Activated CD4-positive, alpha-beta T cell treated with anti-CD3 and anti-CD28 coated beads for 36 hours (primary cell): ENCODE data around the gene NFATC1. TPM values are rescaled to one million over a fixed set of nuclear protein-coding genes. Genes with fewer than 3 reads are reported as not detected.
A peak's percentile ranks its signal among the peaks of the same experiment; 100 is the strongest.

Source experiments
- ATAC-seq: fragments of 200-7000 bp; cut with Tn5 transposase; one replicate; pipeline ENCODE4 v1.10.0; 2021; ENCODE audit warnings: mild to moderate bottlenecking, moderate library complexity
- CTCF ChIA-PET: fragments of 350-600 bp; sonication (Branson Sonifier 250); formaldehyde crosslinking; loops from one replicate; lab custom pipeline; 2021; ENCODE audit warnings: antibody characterized with exemption; lab: Charles Lee
- POLR2A ChIA-PET: fragments of 350-600 bp; sonication (Branson Sonifier 250); formaldehyde crosslinking; loops from one replicate; lab custom pipeline; 2021; ENCODE audit warnings: antibody characterized with exemption, inconsistent platforms; lab: Charles Lee
- DNase-seq: peaks from one replicate; pipeline ENCODE4 v3.0.0-alpha.2; 2020
- H3K27ac Mint-ChIP-seq: one replicate; pipeline ENCODE4 v1.8.0; 2021; ENCODE audit warnings: mixed read lengths
- H3K27me3 Mint-ChIP-seq: one replicate; pipeline ENCODE4 v1.8.0; 2021; ENCODE audit warnings: mixed read lengths
- H3K36me3 Mint-ChIP-seq: one replicate; pipeline ENCODE4 v1.8.0; 2021; ENCODE audit warnings: low read depth, mixed read lengths
- H3K4me1 Mint-ChIP-seq: one replicate; pipeline ENCODE4 v1.8.0; 2021; ENCODE audit warnings: mixed read lengths
- H3K4me3 Mint-ChIP-seq: one replicate; pipeline ENCODE4 v1.8.0; 2021; ENCODE audit warnings: mild to moderate bottlenecking, moderate library complexity, mixed read lengths
- H3K9me3 Mint-ChIP-seq: one replicate; pipeline ENCODE4 v1.8.0; 2021; ENCODE audit warnings: low read depth, mixed read lengths
- intact Hi-C, 2 experiments: fragments of 100-400 bp; cut with DNase I in 1 of 2; cut with micrococcal nuclease in 1 of 2; formaldehyde crosslinking; loops; one replicate each; pipeline versions ENCODE4 v1.14.2 to v1.15.1; 2022 to 2024; cut with DNase I, micrococcal nuclease
- total RNA-seq, 2 experiments: library from RNA; stranded (reverse); gene quantifications; one replicate each; pipeline ENCODE4 v1.2.3, GENCODE V29; 2021

NFATC1 gene
- total RNA-seq, 2 experiments from 2014 or later = 96.0 to 104 TPM

GRCh38 chr18:79400091-79400590 lies 4.4 kb downstream of the NFATC1 start:
- no peaks in the 10 kb centered on the region for H3K27me3 Mint-ChIP-seq
- CTCF ChIA-PET = no interaction called here
- peaks cover 54% of the 10 kb centered on the region for H3K36me3 Mint-ChIP-seq
- ATAC-seq = no peak
- intact Hi-C loops = loop anchor here in 1 of 2 experiments (5.0 kb wide), 1 partner anchor 552 kb away; the partner anchor contains the start of gene SLC66A2
- peaks cover 45% of the 10 kb centered on the region for H3K4me1 Mint-ChIP-seq
- POLR2A ChIA-PET = interaction anchor here (0.5 to 1.8 kb wide), 3 partner anchors 22 to 585 kb away, joined by 3 to 13 read pairs (median 5); no protein-coding TSS in a partner anchor
- H3K4me3 Mint-ChIP-seq = peak overlapping the region; percentile 83
- no peak overlapping the region for H3K27ac Mint-ChIP-seq
- H3K9me3 Mint-ChIP-seq = no peaks in the 10 kb centered on the region
- DNase-seq = peak; percentile 86

DNA sequence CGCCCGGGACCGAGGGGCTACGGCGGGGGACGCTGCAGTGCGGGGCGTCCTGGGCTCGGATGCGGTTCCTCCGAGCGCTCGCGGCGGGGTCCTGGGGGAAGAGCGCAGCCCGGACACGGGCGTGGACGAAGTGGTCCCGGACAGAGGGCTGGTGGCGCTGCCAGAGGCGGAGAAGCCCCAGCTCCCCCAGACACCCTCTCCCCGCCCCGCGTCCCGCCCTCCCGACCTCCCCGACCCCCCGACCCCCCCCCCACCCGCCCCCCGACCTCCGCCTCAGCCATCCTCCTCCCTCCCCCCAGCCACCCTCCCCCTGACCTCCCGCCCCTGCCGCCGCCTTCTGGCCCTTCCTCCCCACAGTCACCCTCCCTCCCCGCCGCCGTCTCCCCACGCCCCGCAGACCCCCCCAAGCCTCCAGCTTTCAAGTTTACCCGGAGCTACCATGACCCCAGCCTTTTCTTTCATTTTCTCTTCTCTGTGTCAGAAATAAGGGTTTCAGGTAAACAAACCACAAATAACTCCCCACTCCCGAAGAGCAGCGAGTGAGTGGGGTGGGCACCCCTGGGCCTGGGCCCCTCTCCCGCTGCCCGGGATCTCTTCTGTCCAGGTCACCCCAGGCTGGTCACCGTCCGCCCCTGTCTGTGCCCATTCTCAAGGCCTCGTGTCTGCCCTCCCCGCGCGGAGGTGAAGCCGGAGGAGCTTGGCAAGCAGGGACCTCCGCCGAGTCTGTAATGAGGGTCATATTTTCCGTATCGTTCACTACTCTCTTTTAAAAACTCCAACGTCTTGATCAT lies 5.1 kb downstream of the NFATC1 start:
- ChIA-PET CTCF (interaction anchor here (0.6 kb wide), 1 partner anchor 68 kb away, joined by 3 read pairs; no protein-coding TSS in a partner anchor), POLR2A (interaction anchor here (0.5 to 1.8 kb wide), 4 partner anchors 22 to 584 kb away, joined by 3 to 13 read pairs (median 4); no protein-coding TSS in a partner anchor)
- Mint-ChIP-seq H3K27me3 (no peaks in the 10 kb centered on the region), H3K36me3 (peaks cover 58% of the 10 kb centered on the region), H3K9me3 (no peaks in the 10 kb centered on the region), H3K4me1 (peaks cover 51% of the 10 kb centered on the region), H3K4me3 (peak overlapping the region; percentile 83), H3K27ac (peak overlapping the region; percentile 90)
- peak; percentile 74 for DNase-seq
- ATAC-seq = peak; percentile 3
- intact Hi-C loops = loop anchor here in 1 of 2 experiments (5.0 kb wide), 1 partner anchor 552 kb away; the partner anchor contains the start of gene SLC66A2

DNA sequence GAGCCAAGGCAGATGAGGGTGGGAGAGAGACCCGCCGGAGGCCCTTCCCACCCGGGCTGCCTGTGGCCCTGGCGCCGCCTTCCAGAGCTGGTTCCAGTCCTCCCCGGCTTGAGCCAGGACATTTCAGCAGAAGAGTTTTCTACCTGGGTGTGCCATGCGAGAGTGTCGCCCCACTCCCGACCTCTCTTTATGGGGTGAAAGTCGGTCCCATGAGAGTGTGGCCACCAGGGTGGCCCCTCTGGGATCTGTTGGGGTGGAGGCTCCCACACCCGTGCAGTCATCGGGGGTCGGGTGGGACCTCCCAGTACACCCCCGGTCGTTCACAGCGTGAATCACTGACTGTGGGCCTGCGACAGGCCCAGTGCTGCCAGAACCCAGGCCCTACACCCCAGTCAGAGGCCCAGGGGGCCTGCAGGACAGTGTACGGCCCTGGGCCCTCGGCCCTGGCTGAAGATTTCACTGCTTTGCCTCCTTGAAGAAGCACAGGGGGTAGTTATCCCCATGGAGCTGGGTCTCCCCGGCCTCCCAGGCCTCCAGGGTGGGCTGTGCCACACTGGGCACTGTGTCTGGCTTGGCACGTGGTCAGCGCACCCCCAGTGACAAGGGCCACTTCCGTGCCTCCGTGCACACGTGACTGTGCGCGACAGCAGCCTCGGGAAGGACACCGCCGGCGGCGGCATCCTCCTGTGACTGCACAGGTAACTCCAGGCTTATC lies 5.9 kb downstream of the NFATC1 start:
- ATAC-seq (no peak), DNase-seq (peak; percentile 30)
- CTCF ChIA-PET = no interaction called here
- POLR2A ChIA-PET = interaction anchor here (0.7 to 1.8 kb wide), 3 partner anchors 9 to 281 kb away, joined by 3 to 13 read pairs (median 5); no protein-coding TSS in a partner anchor
- Mint-ChIP-seq H3K4me1 (peaks cover 58% of the 10 kb centered on the region), H3K36me3 (peaks cover 66% of the 10 kb centered on the region), H3K9me3 (no peaks in the 10 kb centered on the region), H3K4me3 (peak overlapping the region; percentile 83), H3K27me3 (no peaks in the 10 kb centered on the region), H3K27ac (peak overlapping the region; percentile 90)
- intact Hi-C loops = loop anchor here in 1 of 2 experiments (5.0 kb wide), 1 partner anchor 551 kb away; the partner anchor contains the start of gene SLC66A2

DNA sequence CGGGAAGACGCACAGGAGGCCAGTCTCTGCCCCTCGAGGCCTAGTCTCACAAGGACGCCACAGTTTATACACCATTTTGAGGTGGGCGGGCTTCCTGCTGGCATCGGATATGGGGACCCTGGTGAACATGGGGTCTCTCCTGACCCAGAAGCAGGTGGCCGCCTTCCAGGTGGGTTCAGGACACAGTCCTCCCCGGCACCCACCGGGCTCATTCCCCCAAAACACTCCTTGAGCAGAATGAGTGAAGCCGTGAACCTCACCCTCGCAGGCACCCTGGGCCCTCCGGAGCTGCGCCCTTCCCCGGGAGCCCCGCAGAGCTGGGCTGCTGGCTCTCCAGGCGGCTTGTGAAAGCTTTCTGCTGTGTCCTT lies 6.5 kb downstream of the NFATC1 start:
- Mint-ChIP-seq H3K9me3 (no peaks in the 10 kb centered on the region), H3K27me3 (no peaks in the 10 kb centered on the region), H3K4me3 (peak overlapping the region; percentile 83), H3K4me1 (peaks cover 63% of the 10 kb centered on the region), H3K27ac (peak overlapping the region; percentile 90), H3K36me3 (peaks cover 72% of the 10 kb centered on the region)
- no peak for ATAC-seq
- CTCF ChIA-PET = no interaction called here
- POLR2A ChIA-PET = interaction anchor here (0.6 to 1.4 kb wide), 4 partner anchors 9 to 396 kb away, joined by 3 to 5 read pairs (median 4); partner anchors contain the start of gene KCNG2
- DNase-seq = no peak
- intact Hi-C loops = loop anchor here in 1 of 2 experiments (5.0 kb wide), 1 partner anchor 550 kb away; the partner anchor contains the start of gene SLC66A2

GRCh38 chr18:79402977-79403722 lies 7.4 kb downstream of the NFATC1 start:
- Mint-ChIP-seq H3K4me1 (peaks cover 66% of the 10 kb centered on the region), H3K36me3 (peaks cover 71% of the 10 kb centered on the region), H3K27me3 (no peaks in the 10 kb centered on the region), H3K27ac (peak overlapping the region; percentile 96), H3K9me3 (no peaks in the 10 kb centered on the region), H3K4me3 (peak overlapping the region; percentile 83)
- POLR2A ChIA-PET = interaction anchor here (0.6 to 1.4 kb wide), 6 partner anchors 8 to 395 kb away, joined by 3 to 5 read pairs (median 4); partner anchors contain the start of gene KCNG2
- intact Hi-C loops = loop anchor here in 1 of 2 experiments (5.0 kb wide), 1 partner anchor 549 kb away; the partner anchor contains the start of gene SLC66A2
- peak; percentile 45 for DNase-seq
- CTCF ChIA-PET = interaction anchor here (0.8 to 4.0 kb wide), 6 partner anchors 11 to 120 kb away, joined by 3 to 18 read pairs (median 3); no protein-coding TSS in a partner anchor
- no peak for ATAC-seq

DNA sequence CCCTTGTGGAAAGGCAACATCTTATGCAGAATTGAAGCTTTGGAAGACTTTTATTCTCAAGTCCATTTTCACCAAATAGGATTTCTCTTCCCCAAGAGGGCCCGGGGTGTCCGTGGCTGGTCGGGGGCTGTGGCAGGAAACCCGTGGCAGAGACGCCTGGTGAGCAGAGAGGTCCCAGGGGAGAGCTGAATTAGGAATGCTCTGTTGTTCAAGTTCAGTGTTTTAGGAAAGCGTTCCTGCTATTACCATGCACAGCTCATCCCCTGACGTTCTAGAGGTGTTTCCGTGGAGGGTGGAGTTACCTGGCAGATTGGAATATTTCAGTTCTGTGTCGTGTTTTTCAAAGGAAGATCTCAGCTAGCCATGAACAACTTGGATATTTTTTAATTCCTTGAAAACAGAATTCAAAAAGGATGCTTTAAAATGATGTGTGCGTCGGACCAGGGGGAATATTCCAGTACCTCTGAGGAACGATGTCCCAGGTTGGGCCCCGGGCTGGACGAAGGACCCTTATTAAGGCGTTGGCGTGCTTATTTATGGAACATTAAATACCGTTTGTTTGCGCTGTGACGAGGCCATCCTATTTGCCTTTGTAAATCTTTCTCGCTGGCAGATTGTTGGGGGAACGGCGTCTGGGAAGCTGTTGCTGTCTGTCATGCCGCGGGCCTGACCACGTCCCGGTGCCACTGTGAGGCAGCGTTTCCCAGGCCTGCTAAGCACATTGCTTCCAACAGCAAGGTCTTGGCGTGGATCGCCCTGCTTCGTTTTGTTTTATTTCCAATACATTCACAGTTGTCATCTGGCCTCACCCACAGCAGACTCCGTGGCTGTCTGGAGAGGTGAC lies 8.2 kb downstream of the NFATC1 start:
- ChIA-PET POLR2A (interaction anchor here (1.2 to 1.6 kb wide), 3 partner anchors 9 to 32 kb away, joined by 4 to 10 read pairs (median 5); no protein-coding TSS in a partner anchor), CTCF (interaction anchor here (0.8 to 4.0 kb wide), 7 partner anchors 10 to 119 kb away, joined by 3 to 18 read pairs (median 3); no protein-coding TSS in a partner anchor)
- H3K9me3 Mint-ChIP-seq = no peaks in the 10 kb centered on the region
- H3K36me3 Mint-ChIP-seq = peaks cover 65% of the 10 kb centered on the region
- peak overlapping the region; percentile 96 for H3K27ac Mint-ChIP-seq
- DNase-seq (no peak), ATAC-seq (no peak)
- no peaks in the 10 kb centered on the region for H3K27me3 Mint-ChIP-seq
- peak overlapping the region; percentile 83 for H3K4me3 Mint-ChIP-seq
- intact Hi-C loops = loop anchor here (2.0 to 5.0 kb wide), 4 partner anchors 35 to 631 kb away; partner anchors contain the start of genes RBFA (in 1 of the 2) and SLC66A2 (in 1 of the 2)
- peaks cover 66% of the 10 kb centered on the region for H3K4me1 Mint-ChIP-seq

- Mint-ChIP-seq H3K36me3 (peaks cover 63% of the 10 kb centered on the region), H3K4me3 (peak overlapping the region; percentile 83), H3K27me3 (no peaks in the 10 kb centered on the region), H3K4me1 (peaks cover 66% of the 10 kb centered on the region), H3K27ac (peak overlapping the region; percentile 96), H3K9me3 (no peaks in the 10 kb centered on the region)
- ATAC-seq = peak; percentile 9
- ChIA-PET CTCF (interaction anchor here (0.7 to 4.0 kb wide), 4 partner anchors 11 to 118 kb away, joined by 3 to 18 read pairs (median 7); no protein-coding TSS in a partner anchor), POLR2A (interaction anchor here (1.1 to 1.6 kb wide), 4 partner anchors 8 to 119 kb away, joined by 5 to 11 read pairs (median 10); partner anchors contain the start of gene NFATC1)
- intact Hi-C loops = loop anchor here (2.0 to 5.0 kb wide), 4 partner anchors 34 to 630 kb away; partner anchors contain the start of genes RBFA (in 1 of the 2) and SLC66A2 (in 1 of the 2)
- DNase-seq = peak; percentile 60
These were observed 8.8 kb downstream of the NFATC1 start for GRCh38 chr18:79404567-79404910.

DNA sequence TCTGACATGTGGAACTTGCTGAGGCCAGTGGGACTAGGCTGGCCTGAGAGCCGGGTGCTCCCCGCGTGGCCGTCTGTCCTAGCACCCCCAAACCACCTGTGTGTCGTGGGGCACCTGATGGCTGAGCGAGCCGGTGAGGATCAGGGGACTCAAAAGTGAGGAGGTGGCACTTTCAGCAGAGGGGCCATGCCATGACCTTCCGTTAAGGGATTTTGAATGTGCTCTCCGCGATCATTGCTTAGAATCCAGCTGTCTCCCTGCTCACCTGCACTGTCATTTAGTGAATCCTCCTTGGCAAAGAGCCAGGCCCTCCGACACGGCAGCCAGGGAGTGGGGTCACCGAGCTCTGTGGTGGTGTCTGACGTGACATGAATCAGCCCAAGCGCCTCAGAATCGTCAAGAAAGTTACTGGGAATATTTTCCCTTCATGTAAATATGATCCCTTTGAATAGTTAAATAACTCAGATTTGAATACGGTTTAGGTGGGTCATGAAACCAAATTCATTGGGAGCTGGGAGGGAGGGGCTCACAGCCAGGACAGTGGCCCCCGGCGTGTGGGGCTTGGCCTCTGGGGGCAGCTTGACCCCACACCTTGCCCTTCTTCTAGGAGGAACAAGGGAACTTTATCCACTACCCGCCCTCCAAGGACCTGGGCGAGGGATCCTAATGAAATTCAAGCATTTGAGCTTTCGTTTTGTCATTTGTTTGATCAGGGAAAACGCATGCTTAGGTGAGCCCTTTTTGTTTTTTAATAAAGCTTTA lies 9.5 kb downstream of the NFATC1 start:
- ChIA-PET POLR2A (interaction anchor here (1.1 to 1.6 kb wide), 4 partner anchors 9 to 118 kb away, joined by 5 to 11 read pairs (median 10); partner anchors contain the start of gene NFATC1), CTCF (interaction anchor here (0.7 to 4.0 kb wide), 8 partner anchors 12 to 123 kb away, joined by 3 to 18 read pairs (median 4); no protein-coding TSS in a partner anchor)
- Mint-ChIP-seq H3K4me1 (peaks cover 66% of the 10 kb centered on the region), H3K27me3 (no peaks in the 10 kb centered on the region), H3K9me3 (no peaks in the 10 kb centered on the region), H3K36me3 (peaks cover 63% of the 10 kb centered on the region), H3K27ac (peak overlapping the region; percentile 96), H3K4me3 (peak overlapping the region; percentile 83)
- DNase-seq (peak; percentile 89), ATAC-seq (peak; percentile 23)
- intact Hi-C loops = loop anchor here (1.0 to 2.0 kb wide), 6 partner anchors 10 to 630 kb away; partner anchors contain the start of genes NFATC1 (in 2 of the 2), CTDP1 (in 1 of the 2) and RBFA (in 1 of the 2)
